Skeletal muscle tissue (tissue), 4 donors: ENCODE data around the gene ZNF879. TPM values are rescaled to one million over a fixed set of nuclear protein-coding genes. Genes with fewer than 3 reads are reported as not detected.
A peak's percentile ranks its signal among the peaks of the same experiment; 100 is the strongest.

ENCODE experiments used
- H3K27ac ChIP-seq: one replicate; pipeline ENCODE4 v1.7.0; 2013; ENCODE audit warnings: mild to moderate bottlenecking, low read depth, low read length, inconsistent platforms
- H3K27me3 ChIP-seq, 3 donors: one replicate each; pipeline ENCODE4 v1.7.0; 2013; ENCODE audit warnings: low read length in 3 of 3; ENCODE audit not compliant: control insufficient read depth in 3 of 3, insufficient read depth in 3 of 3
- H3K36me3 ChIP-seq, 3 donors: one replicate each; pipeline ENCODE4 v1.7.0; 2013; ENCODE audit warnings: low read length in 3 of 3; ENCODE audit not compliant: control insufficient read depth in 3 of 3, insufficient read depth in 3 of 3
- H3K4me1 ChIP-seq, 3 donors: one replicate each; pipeline ENCODE4 v1.7.0; 2013; ENCODE audit warnings: low read length in 3 of 3, mild to moderate bottlenecking in 3 of 3; ENCODE audit not compliant: control insufficient read depth in 3 of 3, insufficient read depth in 3 of 3
- H3K4me3 ChIP-seq, 3 donors: one replicate each; pipeline ENCODE4 v1.7.0; 2013; ENCODE audit warnings: low read length in 3 of 3
- H3K9ac ChIP-seq, 3 donors: one replicate each; pipeline ENCODE4 v1.7.0; 2013; ENCODE audit warnings: low read length in 3 of 3, mild to moderate bottlenecking in 3 of 3, moderate library complexity in 2 of 3, low read depth in 1 of 3
- H3K9me3 ChIP-seq, 3 donors: one replicate each; pipeline ENCODE4 v1.7.0; 2013; ENCODE audit warnings: low read length in 3 of 3; ENCODE audit not compliant: control insufficient read depth in 3 of 3
- total RNA-seq: library from RNA; depleted of rRNA; stranded (reverse); fragments of >200 nt; gene quantifications from one replicate; pipeline ENCODE4 v1.2.3, GENCODE V29; 2014
- donor health status: Osteomylitis.

Gene ZNF879
- total RNA-seq, 1 donor from 2014 or later: 4.7 TPM

DNA sequence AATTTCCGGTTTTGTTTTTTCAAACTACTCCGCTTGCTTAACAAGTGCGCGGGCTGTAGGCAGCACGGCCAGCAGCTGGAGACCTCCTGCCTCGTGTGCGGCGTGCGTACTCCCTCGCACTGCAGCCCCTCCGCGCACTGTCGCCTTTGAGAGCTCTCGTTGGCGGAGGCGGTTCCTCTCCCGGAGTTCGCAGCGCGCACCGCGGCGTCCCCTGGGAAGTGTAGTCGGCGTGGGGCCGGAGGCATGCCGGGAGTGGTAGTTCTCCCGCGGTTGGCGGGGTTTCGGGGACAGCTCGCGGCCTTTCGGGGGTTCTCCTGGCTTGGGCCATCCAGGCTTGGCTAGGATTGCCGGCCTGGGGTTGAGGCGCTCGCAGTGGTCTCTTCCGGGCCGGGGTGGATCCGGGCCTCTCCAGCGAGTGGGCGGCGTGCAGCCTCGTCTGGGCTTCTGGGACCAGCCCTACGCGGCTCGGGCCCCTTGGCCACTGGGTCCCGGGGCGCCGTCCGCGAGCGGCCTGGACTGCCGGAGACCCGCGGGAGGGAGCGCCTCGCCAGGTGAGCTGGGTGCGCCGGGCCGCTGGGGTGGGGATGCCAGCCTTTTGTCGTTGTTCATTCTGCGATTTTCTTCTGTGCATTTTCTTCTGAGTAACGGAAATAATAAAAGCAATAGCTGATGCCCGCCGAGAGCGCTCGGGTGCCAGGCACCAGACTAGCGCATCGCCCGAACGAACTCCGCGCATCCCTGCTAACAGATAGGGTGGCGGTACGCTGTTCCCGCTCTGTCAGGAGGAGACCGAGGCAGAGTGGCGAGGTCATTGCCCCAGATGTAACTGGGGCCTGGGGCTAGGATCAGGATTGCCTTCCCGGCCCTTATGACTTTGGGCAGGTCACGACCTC lies 36.8 kb downstream of the ZNF879 start, which contains the start of gene ZNF354C:
Gene ZNF354C, plus strand, starts transcription at position 258 of the 893 bp plus-strand sequence. CDS start 1,696 bp downstream, outside the sequence.
- Histone ChIP-seq H3K9ac (peak within 1 kb of the TSS; percentile 77 to 87 (median 80)), H3K27ac (peak within 1 kb of the TSS; percentile 10), H3K9me3 (peaks cover 0 to under 1% (median 0%) of the 10 kb centered on the region in 3 donors), H3K4me3 (peak within 1 kb of the TSS; percentile 85 to 91 (median 85)), H3K27me3 (no peaks in the 10 kb centered on the region), H3K4me1 (peaks cover 10 to 12% (median 11%) of the 10 kb centered on the region in 3 donors), H3K36me3 (peaks cover 10 to 26% (median 18%) of the 10 kb centered on the region in 3 donors)

DNA sequence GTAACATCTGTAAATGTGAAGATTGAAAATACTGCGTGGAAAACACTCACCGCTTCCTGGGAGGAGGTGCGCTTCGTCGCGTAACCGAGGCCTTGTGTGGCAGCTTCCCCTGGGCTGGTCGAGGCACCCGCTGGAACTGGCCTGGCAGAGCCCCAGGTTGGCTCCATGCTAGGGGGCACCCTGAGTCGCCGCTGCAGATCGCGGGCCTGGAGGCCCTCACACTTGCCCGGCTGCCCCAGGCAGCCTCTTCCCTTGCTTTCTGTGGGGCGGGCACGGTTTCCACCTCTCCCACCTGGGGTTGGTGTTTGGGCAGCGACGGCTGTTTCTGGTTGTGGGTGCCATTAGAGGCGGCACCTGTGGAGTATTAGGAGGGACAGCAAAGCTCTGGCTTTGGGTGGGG lies 37.4 kb downstream of the ZNF879 start:
- H3K27me3 ChIP-seq: no peaks in the 10 kb centered on the region
- H3K36me3 ChIP-seq: peaks cover 15 to 31% (median 23%) of the 10 kb centered on the region in 3 donors
- peak overlapping the region; percentile 85 to 91 (median 85) for H3K4me3 ChIP-seq
- H3K27ac ChIP-seq: no peak overlapping the region
- peak overlapping the region; percentile 77 to 87 (median 80) for H3K9ac ChIP-seq
- H3K9me3 ChIP-seq: peaks cover 0 to 7% (median 0%) of the 10 kb centered on the region in 3 donors
- H3K4me1 ChIP-seq: peaks cover 10 to 12% (median 11%) of the 10 kb centered on the region in 3 donors

DNA sequence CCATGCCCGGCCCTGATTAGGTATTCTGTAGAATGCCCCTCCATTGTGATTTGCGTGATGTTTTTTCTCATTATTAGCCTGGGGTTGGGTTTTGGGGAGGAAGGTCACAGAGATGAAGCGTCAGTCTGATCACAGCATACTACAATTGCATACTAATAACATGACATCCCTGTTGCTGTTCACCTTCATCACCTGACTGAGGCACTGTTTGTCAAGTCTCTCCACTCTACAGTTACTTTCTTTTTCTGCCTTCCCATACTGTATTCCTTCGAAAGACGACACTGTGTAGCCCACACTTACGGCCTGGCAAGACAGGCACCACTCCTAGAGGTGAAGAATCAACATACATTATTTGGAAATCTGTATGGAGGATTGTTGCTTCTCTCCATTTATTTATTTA lies 42.1 kb downstream of the ZNF879 start:
- no peak overlapping the region for H3K27ac ChIP-seq
- H3K27me3 ChIP-seq: no peaks in the 10 kb centered on the region
- peaks cover 3 to 22% (median 8%) of the 10 kb centered on the region in 3 donors for H3K9me3 ChIP-seq
- H3K4me1 ChIP-seq: peaks cover 9 to 12% (median 10%) of the 10 kb centered on the region in 3 donors
- peak overlapping the region in 1 of 3 donors; percentile 7 for H3K4me3 ChIP-seq
- H3K36me3 ChIP-seq: peaks cover 31 to 62% (median 59%) of the 10 kb centered on the region in 3 donors
- no peak overlapping the region for H3K9ac ChIP-seq

DNA sequence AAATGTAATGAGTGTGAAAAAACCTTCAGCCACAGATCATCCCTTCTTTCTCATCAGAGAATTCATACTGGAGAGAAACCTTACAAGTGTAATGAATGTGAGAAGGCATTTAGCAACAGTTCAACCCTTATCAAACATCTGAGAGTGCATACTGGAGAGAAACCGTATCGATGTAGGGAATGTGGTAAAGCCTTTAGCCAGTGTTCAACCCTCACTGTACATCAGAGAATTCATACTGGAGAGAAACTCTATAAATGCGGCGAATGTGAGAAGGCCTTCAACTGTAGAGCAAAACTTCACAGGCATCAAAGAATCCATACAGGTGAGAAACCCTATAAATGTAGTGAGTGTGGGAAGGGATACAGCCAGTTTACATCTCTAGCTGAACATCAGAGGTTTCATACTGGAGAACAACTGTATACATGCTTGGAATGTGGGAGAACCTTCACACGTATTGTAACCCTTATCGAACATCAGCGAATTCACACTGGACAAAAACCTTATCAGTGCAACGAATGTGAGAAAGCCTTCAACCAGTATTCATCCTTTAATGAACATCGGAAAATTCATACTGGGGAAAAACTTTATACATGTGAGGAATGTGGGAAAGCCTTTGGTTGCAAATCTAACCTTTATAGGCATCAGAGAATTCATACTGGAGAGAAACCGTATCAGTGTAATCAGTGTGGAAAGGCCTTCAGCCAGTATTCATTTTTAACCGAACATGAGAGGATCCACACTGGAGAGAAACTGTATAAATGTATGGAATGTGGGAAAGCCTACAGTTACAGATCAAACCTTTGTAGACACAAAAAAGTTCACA lies 55.8 kb downstream of the ZNF879 start:
- Histone ChIP-seq H3K27ac (no peak overlapping the region), H3K9ac (no peak overlapping the region), H3K4me1 (no peaks in the 10 kb centered on the region), H3K36me3 (peaks cover 57 to 68% (median 64%) of the 10 kb centered on the region in 3 donors), H3K4me3 (peak overlapping the region in 1 of 3 donors; percentile 52), H3K9me3 (peaks cover 41 to 83% (median 61%) of the 10 kb centered on the region in 3 donors), H3K27me3 (no peaks in the 10 kb centered on the region)

DNA sequence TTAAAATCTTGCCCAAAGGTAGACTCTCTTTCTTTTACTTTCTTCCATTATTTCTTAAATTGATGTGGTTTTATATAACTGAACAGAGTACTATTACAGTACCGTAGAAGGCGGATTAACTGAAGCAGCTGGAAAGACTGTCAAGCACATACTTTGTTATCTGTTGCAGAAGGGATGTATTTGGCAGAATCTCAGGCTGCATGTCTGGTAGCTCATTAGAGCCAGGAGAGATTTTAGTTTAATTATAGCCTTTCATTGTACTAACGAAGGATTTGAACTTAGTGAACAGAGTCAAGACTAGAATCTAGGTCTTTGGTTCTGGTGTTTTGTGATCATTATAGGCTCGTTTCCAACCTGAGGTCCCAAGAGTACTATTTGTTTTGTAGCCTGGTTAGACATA lies 57.1 kb downstream of the ZNF879 start:
- Histone ChIP-seq H3K36me3 (peaks cover 53 to 60% (median 55%) of the 10 kb centered on the region in 3 donors), H3K27ac (no peak overlapping the region), H3K27me3 (no peaks in the 10 kb centered on the region), H3K9ac (no peak overlapping the region), H3K9me3 (peaks cover 41 to 87% (median 60%) of the 10 kb centered on the region in 3 donors), H3K4me3 (peak overlapping the region in 1 of 3 donors; percentile 31), H3K4me1 (no peaks in the 10 kb centered on the region)

Other genes with a start within 250 kb of the ZNF879 start
- 8.4 TPM for gene ZNF354B, start 163.9 kb upstream of the ZNF879 start, total RNA-seq
- 1.6 TPM for gene ZFP2, start 127.9 kb upstream of the ZNF879 start, total RNA-seq
- 4.2 TPM for gene ZNF454, start 82.6 kb upstream of the ZNF879 start, total RNA-seq
- gene GRM6, start 28.5 kb upstream of the ZNF879 start, total RNA-seq: not detected
- gene ZNF354C, start 36.6 kb downstream of the ZNF879 start, total RNA-seq: 11.0 TPM